COLO829 (cell line): Measurements from ENCODE around the gene PLCB1.

Source experiments
- DNase-seq: peaks from one replicate; pipeline ENCODE4 v3.0.0; 2012; ENCODE audit warnings: low spot score

PLCB1 gene

DNA sequence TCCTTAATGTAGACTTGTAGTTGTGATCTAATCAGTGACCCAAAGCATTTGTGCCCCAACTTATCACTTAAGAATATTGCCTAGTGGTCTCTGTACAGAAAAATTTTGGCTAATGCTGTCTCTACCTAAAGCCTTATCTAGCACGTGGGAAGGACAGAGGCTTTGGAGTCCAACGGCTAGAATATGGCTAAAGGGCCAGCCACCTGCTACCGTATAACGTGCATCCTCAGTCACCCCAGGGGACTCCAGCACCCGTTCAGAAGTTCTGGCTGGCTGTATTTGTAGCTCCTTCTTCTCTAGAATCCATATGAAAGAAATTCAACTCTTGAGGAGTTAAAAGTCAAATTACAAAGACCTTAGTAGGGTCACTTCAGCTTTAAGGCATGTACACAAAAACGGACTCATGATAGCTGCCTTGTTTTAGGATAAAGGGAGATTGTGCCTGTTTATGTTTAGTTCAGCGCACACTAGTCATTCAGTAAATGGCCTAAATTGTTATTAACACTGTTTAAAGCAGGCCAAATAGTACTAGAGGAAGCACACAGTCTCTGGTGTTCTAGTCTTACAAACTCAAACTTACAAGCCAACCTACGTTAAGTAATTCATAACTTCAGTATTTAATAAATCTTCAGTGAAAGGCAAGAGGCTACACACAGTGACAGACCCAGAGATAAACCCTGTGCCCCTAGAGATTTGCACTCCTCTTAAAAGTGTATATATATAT lies 529.3 kb downstream of the PLCB1 start:
- DNase-seq = no peak

DNA sequence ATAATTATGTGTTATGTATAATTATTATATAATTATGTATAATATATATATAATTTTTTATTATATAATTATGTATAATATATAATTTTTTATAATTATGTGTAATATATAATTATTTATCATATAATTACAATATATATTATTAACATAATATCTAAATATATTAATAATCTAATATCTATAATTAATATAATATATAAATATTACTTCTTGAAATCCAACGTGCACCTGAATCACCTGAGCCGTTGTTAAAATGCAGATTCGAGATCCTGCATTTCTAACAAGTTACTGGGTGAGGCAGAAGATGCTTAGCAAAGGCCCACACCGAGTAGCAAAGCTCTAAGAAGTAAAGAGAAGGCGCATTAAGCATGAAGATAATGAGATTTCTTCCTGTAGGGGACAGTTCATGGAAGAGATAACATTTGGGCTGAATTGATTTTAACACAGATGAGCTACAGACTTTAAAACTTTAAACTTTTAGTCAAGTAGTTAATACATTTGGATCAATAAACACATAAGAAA lies 530.4 kb downstream of the PLCB1 start:
- DNase-seq = no peak

GRCh38 chr20:8663424-8663823 lies 531.4 kb downstream of the PLCB1 start:
- DNase-seq = no peak

DNA sequence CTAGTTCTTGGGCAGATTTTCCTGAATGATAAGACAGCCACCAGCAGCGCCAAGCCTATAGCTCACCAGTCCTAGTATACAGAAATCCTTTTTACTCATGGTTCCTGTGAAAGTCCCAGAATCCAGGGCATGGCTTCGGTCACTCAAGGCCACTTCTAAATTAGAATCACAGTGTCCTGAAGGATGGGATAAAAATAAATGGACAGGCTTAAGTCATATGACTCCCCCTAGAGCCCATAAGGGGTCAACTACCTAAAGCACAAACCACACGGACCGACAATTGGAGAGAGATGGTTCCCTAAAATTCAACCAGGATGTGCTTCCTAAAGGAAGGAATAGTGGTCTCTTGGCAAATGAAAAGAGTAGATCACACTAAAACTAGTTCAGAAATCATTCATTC lies 532.7 kb downstream of the PLCB1 start:
- DNase-seq = no peak

- DNase-seq = no peak
These were observed 535.2 kb downstream of the PLCB1 start for GRCh38 chr20:8667306-8667705.

DNA sequence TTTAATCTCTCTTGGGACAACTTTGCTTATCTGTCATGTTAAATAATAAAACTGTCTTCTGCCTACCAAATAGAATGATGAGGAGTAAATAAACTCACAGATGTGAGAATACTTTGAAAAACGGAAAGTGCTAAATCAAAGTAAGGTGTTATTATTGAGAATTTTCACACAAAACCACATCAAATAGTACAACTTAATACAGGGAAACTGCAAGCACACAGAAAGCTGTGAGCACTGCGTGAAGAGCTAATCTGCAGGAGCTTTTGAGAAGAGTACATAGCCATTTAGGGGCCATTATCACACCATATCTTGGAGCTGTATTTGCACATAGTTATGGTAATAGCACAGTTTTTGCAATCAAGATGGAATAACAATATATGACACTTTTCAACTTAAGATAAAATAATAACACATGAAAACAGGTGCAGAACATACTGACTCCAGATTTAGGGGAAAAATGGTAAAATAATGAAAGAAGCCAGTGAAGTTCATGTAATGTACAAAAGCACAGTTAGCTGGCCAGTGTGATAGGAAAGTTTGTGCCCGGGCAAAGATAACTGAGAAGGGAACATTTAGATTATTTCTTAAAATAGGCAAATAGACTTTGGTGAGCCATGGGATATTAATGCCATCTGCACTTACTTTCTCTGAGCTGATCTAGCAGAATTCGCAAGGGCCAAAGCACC lies 538.3 kb downstream of the PLCB1 start:
- DNase-seq = no peak

DNA sequence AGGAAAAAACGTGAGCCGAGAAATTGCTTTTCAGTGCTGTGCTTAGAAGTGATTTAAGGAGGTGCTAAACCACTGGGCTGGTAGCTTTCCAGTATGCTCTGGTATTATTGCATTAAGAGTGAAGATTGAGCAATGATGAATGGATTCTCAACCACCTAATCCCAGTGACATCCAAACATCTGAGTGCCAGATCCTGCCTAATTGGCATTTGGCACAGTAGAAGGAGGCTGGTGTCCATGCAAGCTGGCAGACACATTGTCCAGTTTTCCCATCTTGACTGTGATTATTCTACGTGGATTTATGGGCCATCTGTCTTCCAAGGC lies 538.8 kb downstream of the PLCB1 start:
- no peak for DNase-seq

DNA sequence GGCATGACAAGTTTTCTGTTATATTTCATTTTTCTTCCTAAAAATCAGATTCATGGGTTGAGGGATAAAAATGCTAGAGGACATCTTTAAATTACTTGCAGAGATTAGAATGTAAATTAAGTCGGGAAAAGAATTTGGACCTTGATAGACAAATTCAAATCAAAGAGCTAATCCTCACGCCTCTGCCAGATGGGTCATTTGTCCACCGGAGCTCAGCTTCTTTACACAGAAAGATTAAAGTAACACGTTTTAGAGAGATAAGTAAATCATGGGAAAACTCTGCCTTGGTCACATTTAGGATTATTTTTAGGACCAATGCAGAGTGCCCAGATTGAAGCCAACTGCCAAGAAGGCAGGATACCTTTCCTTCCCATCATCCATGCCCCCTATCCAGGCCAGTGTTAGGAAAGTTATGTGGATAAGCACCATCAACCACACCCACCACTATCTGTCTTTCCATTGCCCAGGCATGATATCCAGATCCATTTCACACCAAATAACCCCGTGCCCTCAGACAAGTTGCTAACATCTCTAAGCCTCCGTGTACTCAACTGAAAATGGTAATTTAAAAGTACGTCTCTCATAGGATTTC lies 539.4 kb downstream of the PLCB1 start:
- no peak for DNase-seq

DNA sequence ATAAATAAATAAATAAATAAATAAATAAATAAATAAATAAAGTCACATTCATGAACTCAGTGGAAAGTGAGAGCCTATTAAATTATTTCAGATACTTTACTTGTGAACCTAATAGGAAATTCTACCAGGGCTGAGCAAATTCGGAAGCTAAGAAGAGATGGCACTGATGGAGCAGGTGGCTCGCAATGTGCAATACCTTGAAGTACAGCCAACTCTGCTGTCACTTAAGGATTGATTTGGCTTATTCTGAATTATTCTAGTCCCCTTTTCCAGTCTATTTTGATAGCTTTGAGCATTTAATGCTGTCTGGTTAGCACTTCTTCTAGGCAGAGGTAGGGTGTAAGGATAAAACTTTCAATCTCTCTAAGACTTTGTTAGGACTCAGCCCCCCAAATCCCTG lies 541.0 kb downstream of the PLCB1 start:
- no peak for DNase-seq

- DNase-seq = no peak
These were observed 543.8 kb downstream of the PLCB1 start for GRCh38 chr20:8675896-8676295.

GRCh38 chr20:8678098-8678776 lies 546.2 kb downstream of the PLCB1 start:
- no peak for DNase-seq

- no peak for DNase-seq
These were observed 557.3 kb downstream of the PLCB1 start for GRCh38 chr20:8689337-8689736.

- DNase-seq = no peak
These were observed 558.0 kb downstream of the PLCB1 start for GRCh38 chr20:8690074-8690473.

DNA sequence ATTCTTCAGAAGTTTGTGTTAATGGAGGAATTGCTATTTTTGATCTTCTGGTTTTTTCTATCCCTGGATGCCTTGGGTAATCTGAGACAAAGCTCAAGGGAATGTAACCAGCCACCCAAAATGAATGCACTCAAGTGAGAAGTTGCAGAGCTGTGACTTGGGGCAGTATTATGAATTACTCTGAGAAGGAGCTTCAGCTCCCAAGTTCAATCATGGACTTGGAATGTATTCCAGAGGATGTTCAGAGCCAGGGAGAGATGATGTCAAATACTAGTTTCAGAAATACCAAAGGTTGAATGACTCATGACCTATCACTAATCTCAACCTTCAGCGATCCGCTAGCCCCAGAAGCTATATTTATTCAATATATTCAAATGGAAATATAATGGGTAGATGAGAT lies 561.6 kb downstream of the PLCB1 start:
- peak; percentile 13 for DNase-seq

- DNase-seq = no peak
These were observed 568.7 kb downstream of the PLCB1 start for GRCh38 chr20:8700756-8701155.

GRCh38 chr20:8706961-8707700 lies 575.1 kb downstream of the PLCB1 start:
- no peak for DNase-seq

- DNase-seq = no peak
These were observed 577.6 kb downstream of the PLCB1 start for GRCh38 chr20:8709627-8710026.

GRCh38 chr20:8711501-8711900 lies 579.4 kb downstream of the PLCB1 start:
- DNase-seq = no peak

DNA sequence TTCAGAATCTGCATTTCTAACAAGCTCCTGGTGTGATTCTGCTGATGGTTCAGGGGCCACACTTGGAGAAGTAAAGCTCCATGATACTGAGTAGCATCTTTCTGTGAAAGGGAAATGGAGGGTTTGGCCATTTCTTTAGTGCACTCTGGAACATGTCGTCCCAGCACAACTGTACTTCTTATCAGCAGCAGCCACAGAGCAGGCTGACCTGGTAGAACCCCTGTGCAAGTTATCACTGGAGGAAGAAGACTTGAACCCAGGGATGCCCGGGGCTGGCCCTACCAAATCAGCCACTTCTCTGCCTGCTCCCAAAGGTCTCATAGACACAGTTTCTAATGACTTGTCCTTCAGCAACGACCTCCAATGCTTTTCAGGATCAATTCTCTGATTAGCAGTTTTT lies 582.1 kb downstream of the PLCB1 start:
- DNase-seq = no peak

DNA sequence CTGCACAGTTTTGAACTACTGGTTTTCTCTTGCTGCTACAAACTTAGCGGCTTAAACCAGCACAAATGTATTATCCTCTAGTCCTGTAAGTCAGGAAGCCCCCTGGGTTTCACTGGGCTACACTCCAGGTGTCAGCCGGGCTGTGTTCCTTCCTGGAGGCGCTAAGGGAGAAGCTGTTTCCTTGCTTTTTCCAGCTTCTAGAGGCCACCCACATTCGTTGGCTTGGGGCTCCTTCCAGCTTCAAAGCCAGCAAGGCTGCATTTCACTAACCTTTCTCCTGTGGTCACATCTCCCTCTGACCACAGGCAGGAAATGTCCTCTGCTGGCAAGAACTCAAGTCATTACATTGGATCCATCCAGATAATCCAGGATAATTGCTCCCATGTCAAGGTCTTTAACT lies 586.2 kb downstream of the PLCB1 start:
- DNase-seq = no peak

GRCh38 chr20:8720089-8720488 lies 588.0 kb downstream of the PLCB1 start:
- no peak for DNase-seq

- DNase-seq = peak; percentile 36
These were observed 589.0 kb downstream of the PLCB1 start for GRCh38 chr20:8721098-8721497.
